IMR-90 (cell line): ENCODE results near the gene PSMG4.

ENCODE experiments used
- FOS ChIP-seq: fragments of 150-350 bp; IDR thresholded peaks from 2 replicates; pipeline ENCODE4 v1.6.1; 2016; ENCODE audit warnings: low read depth, low read length
- MAFK ChIP-seq: IDR thresholded peaks from 2 replicates; pipeline ENCODE4 v1.6.1; 2012; ENCODE audit warnings: low read depth, low read length, improper control_type of control experiment
- MAZ ChIP-seq: IDR thresholded peaks from 2 replicates; pipeline ENCODE4 v1.6.1; 2012; ENCODE audit warnings: low read depth, mild to moderate bottlenecking, low read length, improper control_type of control experiment, moderate library complexity, borderline replicate concordance
- NFE2L2 ChIP-seq: fragments of 150-350 bp; IDR thresholded peaks from 2 replicates; pipeline ENCODE4 v1.6.1; 2016; ENCODE audit warnings: low read depth, mild to moderate bottlenecking, low read length
- POLR2A ChIP-seq: IDR thresholded peaks from 2 replicates; pipeline ENCODE4 v1.6.1; 2012; ENCODE audit warnings: mild to moderate bottlenecking, low read depth, low read length
- RAD21 ChIP-seq: IDR thresholded peaks from 2 replicates; pipeline ENCODE4 v1.6.1; 2012; ENCODE audit warnings: low read length, improper control_type of control experiment
- RCOR1 ChIP-seq: IDR thresholded peaks from 2 replicates; pipeline ENCODE4 v1.6.1; 2012; ENCODE audit warnings: mild to moderate bottlenecking, low read length, improper control_type of control experiment; ENCODE audit not compliant: insufficient replicate concordance
- SMC3 ChIP-seq: fragments of 150-350 bp; IDR thresholded peaks from 2 replicates; pipeline ENCODE4 v1.6.1; 2016; ENCODE audit warnings: low read depth, mild to moderate bottlenecking, antibody characterized with exemption, low read length, moderate library complexity
- TF ChIP-seq, protein P1 (sequence below): fragments of 150-350 bp; IDR thresholded peaks from 2 replicates; pipeline ENCODE4 v1.6.1; 2016; ENCODE audit warnings: low read depth, mild to moderate bottlenecking, low read length, moderate library complexity, borderline replicate concordance
- TF ChIP-seq, protein P2 (sequence below): conservative IDR thresholded peaks from 2 replicates; pipeline ENCODE4 v1.5.1; 2012; ENCODE audit warnings: mild to moderate bottlenecking, low read depth, low read length, improper control_type of control experiment
- TF ChIP-seq, protein P3 (sequence below): fragments of 150-350 bp; IDR thresholded peaks from 2 replicates; pipeline ENCODE4 v1.6.1; 2017; ENCODE audit warnings: mild to moderate bottlenecking, antibody characterized with exemption, low read length, low read depth

DNA sequence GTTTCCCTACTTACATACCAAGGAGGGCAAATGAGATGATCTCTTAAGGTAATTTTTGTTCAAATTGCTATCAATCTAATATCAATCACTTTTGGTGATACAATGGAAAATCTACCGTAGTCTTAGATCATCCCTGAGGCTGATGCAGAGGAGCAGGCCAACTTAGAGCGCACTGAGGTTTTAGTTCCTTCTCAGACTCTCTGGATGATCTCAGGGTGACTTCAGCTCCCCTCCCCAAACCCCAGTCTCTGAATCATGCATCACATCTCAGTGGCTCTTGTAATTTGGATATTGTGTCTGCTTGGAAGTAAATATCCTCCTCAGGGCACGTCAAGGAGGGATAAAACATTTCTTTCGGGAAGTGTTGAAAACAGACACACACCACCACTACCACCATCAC is 37.2 kb upstream of the PSMG4 start:
- TF ChIP-seq POLR2A (no peak), SMC3 (no peak), RCOR1 (no peak), NFE2L2 (no peak), FOS (no peak), MAFK (no peak), MAZ (no peak), RAD21 (no peak)
- TF ChIP-seq, protein P1, sequence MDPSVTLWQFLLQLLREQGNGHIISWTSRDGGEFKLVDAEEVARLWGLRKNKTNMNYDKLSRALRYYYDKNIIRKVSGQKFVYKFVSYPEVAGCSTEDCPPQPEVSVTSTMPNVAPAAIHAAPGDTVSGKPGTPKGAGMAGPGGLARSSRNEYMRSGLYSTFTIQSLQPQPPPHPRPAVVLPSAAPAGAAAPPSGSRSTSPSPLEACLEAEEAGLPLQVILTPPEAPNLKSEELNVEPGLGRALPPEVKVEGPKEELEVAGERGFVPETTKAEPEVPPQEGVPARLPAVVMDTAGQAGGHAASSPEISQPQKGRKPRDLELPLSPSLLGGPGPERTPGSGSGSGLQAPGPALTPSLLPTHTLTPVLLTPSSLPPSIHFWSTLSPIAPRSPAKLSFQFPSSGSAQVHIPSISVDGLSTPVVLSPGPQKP = no peak
- TF ChIP-seq, protein P2, sequence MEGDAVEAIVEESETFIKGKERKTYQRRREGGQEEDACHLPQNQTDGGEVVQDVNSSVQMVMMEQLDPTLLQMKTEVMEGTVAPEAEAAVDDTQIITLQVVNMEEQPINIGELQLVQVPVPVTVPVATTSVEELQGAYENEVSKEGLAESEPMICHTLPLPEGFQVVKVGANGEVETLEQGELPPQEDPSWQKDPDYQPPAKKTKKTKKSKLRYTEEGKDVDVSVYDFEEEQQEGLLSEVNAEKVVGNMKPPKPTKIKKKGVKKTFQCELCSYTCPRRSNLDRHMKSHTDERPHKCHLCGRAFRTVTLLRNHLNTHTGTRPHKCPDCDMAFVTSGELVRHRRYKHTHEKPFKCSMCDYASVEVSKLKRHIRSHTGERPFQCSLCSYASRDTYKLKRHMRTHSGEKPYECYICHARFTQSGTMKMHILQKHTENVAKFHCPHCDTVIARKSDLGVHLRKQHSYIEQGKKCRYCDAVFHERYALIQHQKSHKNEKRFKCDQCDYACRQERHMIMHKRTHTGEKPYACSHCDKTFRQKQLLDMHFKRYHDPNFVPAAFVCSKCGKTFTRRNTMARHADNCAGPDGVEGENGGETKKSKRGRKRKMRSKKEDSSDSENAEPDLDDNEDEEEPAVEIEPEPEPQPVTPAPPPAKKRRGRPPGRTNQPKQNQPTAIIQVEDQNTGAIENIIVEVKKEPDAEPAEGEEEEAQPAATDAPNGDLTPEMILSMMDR = no peak
- TF ChIP-seq, protein P3, sequence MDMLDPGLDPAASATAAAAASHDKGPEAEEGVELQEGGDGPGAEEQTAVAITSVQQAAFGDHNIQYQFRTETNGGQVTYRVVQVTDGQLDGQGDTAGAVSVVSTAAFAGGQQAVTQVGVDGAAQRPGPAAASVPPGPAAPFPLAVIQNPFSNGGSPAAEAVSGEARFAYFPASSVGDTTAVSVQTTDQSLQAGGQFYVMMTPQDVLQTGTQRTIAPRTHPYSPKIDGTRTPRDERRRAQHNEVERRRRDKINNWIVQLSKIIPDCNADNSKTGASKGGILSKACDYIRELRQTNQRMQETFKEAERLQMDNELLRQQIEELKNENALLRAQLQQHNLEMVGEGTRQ = no peak
